HG03521 (cell line): ENCODE results near the gene BRINP2.

Experiments
- ATAC-seq: cut with Tn5 transposase; IDR thresholded peaks from one replicate; pipeline ENCODE4 v1.9.1; 2021; ENCODE audit warnings: mild to moderate bottlenecking, moderate library complexity; ENCODE audit not compliant: unreplicated experiment

Gene BRINP2

DNA sequence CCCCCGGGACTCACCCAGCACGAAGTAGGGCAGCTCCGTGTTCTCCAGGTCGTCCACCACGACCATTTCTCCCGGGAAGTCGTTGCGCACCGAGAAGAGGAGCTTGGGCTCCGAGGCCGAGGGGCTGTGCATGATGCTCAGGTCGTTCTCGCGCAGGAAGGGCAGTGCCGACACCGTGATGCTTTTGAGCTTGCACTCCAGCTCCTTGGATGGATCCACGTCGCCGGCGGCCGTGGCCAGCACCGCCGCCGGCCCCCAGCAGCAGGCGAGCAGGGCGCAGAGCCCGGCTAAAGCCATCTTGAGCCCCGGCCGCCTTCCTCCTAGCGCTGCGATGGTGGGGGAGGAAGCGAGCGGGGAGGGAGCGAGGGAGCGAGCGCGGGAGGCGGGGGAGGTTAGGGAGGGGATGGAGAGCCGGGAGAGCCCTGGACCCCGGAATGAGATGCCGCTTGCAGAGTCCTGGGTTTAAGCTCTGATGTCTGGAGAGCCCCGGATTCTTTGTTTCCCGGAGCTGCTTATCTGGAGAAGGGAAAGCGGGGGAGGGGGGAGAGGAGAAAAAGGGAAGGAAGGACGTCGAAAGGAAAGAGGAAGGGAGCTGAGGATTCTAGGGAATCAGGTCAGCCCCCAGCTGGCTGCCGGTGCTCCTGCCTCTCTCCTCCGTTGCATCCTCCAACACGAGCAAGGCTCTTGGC, 6.2 kb upstream of the BRINP2 start, which contains the start of gene ASTN1:
Gene ASTN1, minus strand, starts transcription at position 333 of the 689 bp plus-strand sequence. Its CDS starts 36 bp downstream, at position 297.
- ATAC-seq = no peak

GRCh38 chr1:177165069-177165439, 5.7 kb upstream of the BRINP2 start:
- no peak for ATAC-seq

- ATAC-seq = no peak
Measured at GRCh38 chr1:177171536-177172123, 872 bp downstream of the BRINP2 start.

GRCh38 chr1:177172272-177172671, 1.5 kb downstream of the BRINP2 start:
- no peak for ATAC-seq

DNA sequence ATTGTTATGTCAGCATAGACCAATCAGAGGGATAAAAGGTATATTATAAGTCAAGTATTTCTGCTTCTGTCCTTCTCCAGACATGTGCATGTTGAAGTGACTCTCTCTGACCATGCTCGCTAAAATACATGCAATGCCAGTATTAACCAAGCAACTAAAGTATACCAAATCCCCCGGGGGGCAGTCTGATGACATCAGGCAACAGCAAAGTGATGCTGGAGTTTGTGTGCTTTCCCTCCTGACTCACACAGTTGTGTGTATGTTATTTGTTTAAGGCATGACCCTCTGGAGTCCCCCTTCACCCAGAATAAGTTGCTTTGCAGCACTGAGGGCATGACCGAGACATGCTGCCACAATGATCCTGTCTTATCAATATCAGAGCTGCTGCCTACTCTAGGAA, 2.1 kb downstream of the BRINP2 start:
- ATAC-seq = no peak

DNA sequence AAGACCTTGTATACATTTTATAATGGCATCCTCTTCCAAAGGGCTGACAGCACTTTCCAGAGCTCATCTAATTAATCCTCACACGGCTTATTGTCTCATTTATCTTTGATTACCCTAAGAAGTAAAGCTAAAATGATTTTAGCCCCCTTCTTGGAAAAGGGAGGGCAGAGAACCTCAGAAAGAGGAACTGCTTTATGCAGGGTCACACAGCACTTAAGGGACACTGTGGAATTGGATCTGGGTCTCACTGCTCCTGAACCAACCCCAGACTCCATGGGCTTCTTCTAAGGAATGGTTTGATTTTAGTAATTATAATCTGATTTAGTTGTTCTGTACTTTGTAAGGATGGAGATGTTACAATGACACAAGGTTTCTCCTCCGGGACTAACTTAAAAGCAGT, 3.2 kb downstream of the BRINP2 start:
- ATAC-seq = no peak

DNA sequence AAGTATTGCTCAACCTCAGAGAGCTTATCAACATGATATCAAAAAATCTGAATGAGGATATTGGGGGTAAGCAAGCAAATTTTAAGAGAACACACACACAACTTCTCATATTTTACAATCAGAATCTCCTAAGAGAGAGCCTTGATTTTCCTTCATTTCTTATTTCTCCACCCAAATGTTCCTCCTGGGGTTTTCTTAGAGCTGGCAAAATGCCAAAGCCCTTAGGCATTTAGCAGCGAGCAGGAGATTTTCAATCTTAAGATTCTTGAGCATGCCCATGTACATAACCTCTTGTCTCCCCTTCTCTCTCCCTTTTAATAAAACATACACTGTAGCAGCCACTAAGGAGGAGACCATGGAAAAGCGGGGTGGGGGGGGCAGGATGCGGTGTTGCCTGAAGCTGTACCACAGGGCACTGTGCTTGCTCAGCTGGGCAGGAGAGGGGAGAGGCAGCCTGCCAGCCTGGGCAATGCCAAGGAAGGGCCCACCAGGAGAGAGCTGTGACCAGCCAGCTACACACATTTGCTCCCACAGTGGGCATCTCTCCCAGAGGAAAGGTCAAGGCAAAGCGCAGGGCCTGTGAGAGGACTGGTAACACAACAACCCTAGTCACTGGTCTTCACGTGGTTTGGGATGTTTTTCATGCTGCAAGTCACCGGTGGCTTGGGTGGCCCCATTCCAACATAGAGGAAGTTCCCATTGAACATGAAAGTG, 4.3 kb downstream of the BRINP2 start:
- no peak for ATAC-seq

DNA sequence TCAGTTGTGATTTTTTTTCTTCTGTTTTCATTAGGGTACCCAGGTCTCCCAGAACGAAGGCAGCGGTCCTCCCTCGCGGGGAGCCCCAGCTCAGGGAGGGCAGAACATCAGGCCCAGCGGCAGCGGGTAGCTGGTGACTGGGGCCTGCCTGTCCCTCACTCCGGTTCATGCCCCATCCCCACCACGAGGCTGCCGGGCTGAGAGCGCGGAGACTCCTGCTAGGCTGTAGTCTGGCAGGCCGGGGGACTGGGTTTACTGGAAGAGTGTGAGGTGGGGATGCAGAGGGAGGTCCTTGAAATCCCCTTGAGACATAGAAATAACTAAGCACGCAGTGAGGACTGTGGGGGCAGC, 10.5 kb downstream of the BRINP2 start:
- ATAC-seq = peak; percentile 14

DNA sequence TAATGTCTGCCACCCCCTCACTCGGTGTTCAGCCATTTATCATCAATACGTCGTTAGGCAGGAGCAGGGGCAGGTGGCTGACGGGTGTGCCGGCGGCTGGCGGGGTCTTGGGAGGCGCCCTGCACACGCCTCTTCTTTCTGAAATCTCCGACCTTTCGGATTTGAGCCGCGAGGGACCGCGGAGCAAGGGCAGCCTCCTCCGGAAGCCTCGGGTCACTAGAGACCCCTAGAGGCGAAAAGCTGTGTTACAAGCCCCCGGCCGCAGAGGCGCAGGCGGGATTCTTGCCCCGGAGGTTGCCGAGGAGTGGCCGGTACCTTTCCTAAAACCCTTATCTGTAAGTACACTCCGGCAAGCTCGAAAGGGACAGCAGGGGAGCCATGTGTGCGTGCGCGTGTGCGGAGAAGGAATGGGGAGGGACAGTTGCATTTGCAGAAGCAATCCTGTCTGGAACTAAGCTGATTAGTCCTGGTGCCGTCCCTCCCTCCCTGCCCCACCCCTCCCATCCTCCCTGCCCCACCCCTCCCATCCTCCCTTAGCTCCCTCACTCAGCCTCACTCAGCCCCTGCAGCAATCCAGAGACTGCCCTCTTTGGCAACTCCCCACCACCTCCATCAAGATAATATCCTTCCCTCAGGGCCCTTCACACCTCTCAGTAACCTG, 11.0 kb downstream of the BRINP2 start:
- ATAC-seq = peak; percentile 85

DNA sequence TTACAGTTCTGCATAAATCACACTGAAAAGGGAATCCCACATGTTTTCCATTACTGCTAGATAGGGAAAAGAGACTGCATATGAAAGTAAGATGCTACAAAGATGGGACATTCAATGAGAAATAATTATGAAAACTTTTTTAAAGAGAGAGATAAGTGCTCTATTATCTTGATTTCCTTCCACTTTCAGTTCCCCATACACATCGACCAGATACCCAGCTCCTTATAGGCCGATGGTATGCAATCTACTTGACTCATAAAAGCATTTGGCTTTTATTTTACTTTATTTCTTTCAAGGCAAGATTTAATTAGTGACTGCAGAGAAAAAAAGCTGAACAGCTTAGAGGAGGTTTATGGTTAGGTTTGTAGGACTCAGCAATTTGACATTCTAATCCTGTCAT, 13.1 kb downstream of the BRINP2 start:
- no peak for ATAC-seq

DNA sequence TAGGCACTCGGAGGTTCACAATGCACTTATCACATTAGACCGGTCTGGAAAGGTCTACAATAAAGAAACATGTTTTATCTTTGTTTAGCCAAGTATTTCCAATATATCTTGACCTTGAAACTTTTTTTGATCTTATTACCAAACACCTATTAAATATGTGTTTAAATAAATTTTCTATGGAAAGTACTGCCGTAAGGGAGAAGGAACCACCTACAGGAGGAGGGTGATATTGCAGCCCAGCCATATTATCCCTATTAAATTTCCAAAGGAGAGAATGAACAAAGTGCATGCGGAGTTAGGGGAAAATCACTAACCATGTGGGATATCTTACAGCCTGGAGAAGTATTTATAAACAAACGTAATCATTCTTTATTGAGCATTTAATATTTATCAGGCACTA, 14.5 kb downstream of the BRINP2 start:
- ATAC-seq = no peak

- no peak for ATAC-seq
Measured at GRCh38 chr1:177186639-177187038, 15.9 kb downstream of the BRINP2 start.

GRCh38 chr1:177190308-177190970, 19.7 kb downstream of the BRINP2 start:
- no peak for ATAC-seq

DNA sequence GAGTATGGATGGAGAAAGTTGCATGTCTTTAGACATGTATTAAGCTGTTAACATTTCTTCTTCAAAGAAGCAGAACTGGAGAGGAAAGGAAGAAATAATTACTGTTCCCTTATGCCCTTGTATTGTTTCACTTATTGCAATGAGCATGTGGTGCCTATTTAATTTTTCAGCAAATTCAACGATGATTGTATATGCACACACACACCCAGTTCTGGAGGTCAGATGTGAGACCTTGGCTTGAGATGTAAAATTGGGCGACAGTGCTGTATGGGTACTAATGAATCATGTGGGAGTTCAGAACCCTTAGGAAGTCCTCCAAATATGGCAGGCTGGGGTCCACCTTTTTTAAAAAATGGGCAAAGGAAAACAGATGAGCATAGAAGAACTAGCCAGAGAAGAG, 27.5 kb downstream of the BRINP2 start:
- ATAC-seq = no peak

GRCh38 chr1:177200290-177200689, 29.5 kb downstream of the BRINP2 start:
- no peak for ATAC-seq

DNA sequence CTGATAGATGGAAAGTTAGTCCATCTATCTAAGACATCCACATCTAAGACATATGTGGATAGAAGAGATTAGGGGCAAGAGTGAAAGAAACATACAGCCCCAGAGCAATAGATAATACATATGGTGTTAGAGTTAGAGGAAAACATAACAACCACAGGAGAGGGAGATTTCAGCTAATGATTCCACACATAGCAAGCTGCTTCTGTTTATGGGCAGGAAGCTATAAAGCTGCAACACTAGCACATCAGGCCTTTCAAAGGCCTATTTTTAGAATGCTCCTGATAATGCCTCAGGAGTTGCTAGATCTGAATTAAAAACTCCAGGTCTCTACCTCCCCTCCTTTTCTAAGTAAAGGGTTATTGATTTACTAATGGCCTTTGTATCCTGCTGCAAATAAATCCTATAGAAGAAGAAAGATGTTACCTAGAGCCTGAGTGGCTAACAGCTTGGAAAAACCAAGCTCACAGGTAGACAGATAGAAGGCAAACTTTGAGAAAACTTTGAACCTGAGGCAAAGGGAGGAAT, 36.1 kb downstream of the BRINP2 start:
- no peak for ATAC-seq

GRCh38 chr1:177208920-177209319, 38.2 kb downstream of the BRINP2 start:
- no peak for ATAC-seq

GRCh38 chr1:177209357-177209756, 38.6 kb downstream of the BRINP2 start:
- no peak for ATAC-seq

GRCh38 chr1:177210071-177210470, 39.3 kb downstream of the BRINP2 start:
- no peak for ATAC-seq

GRCh38 chr1:177211231-177211630, 40.5 kb downstream of the BRINP2 start:
- ATAC-seq = no peak
